Naive thymus-derived CD8-positive, alpha-beta T cell (primary cell): ENCODE measurements around the gene CTSH. TPM values are rescaled to one million over a fixed set of nuclear protein-coding genes. Genes with fewer than 3 reads are reported as not detected.
"Not testable (repeated sequence)": the region's sequence is repeated elsewhere in the genome, so short reads cannot be mapped to it uniquely, and the experiment has no call there.

ENCODE experiments used
- ATAC-seq, 2 donors: fragments of 150-1000 bp; cut with Tn5 transposase in 1 of 2; sonication (Bioruptor Pico), chemical (Tn5 transposase) in 1 of 2; 1 replicate in 1 of 2; 2 replicates in 1 of 2; pipeline ENCODE4 v1.10.0; 2021; ENCODE audit warnings: mild to moderate bottlenecking in 2 of 2, moderate library complexity in 2 of 2
- POLR2A ChIA-PET: fragments of 350-600 bp; sonication (Branson Sonifier 250); formaldehyde crosslinking; loops from one replicate; lab custom pipeline; 2021; ENCODE audit warnings: antibody characterized with exemption; lab: Charles Lee
- DNase-seq, 10 donors: peaks; one replicate each; pipeline versions ENCODE4 v3.0.0 to v3.0.0-alpha.2; 2020 to 2022
- H3K27ac Mint-ChIP-seq, 10 donors: one replicate each; pipeline ENCODE4 v1.8.0; 2020 to 2022; ENCODE audit warnings: mild to moderate bottlenecking in 10 of 10, mixed read lengths in 10 of 10, moderate library complexity in 4 of 10, inconsistent platforms in 1 of 10
- H3K27me3 Mint-ChIP-seq, 5 donors: one replicate each; pipeline ENCODE4 v1.8.0; 2021 to 2022; ENCODE audit warnings: mixed read lengths in 5 of 5
- H3K36me3 Mint-ChIP-seq, 3 donors: one replicate each; pipeline ENCODE4 v1.8.0; 2020 to 2022; ENCODE audit warnings: mixed read lengths in 3 of 3, mild to moderate bottlenecking in 2 of 3, inconsistent platforms in 1 of 3
- H3K4me1 Mint-ChIP-seq, 4 donors: one replicate each; pipeline ENCODE4 v1.8.0; 2021 to 2022; ENCODE audit warnings: mixed read lengths in 4 of 4
- H3K4me3 Mint-ChIP-seq, 10 donors: one replicate each; pipeline ENCODE4 v1.8.0; 2020 to 2022; ENCODE audit warnings: mild to moderate bottlenecking in 10 of 10, mixed read lengths in 10 of 10, moderate library complexity in 6 of 10, inconsistent platforms in 1 of 10
- H3K9me3 Mint-ChIP-seq, 9 donors: one replicate each; pipeline ENCODE4 v1.8.0; 2020 to 2022; ENCODE audit warnings: mixed read lengths in 9 of 9, mild to moderate bottlenecking in 3 of 9, inconsistent platforms in 1 of 9, moderate library complexity in 1 of 9
- polyA plus RNA-seq, 3 donors: library from polyadenylated mRNA; unstranded; fragments of 300-500 nt; fragmentation: Illumina TruSeq; gene quantifications; one replicate each; pipeline ENCODE4 v1.2.3, GENCODE V29; 2021
- total RNA-seq, 8 experiments: library from RNA in 2 of 8; stranded (reverse) in 2 of 8; gene quantifications; one replicate each; pipeline ENCODE4 v1.2.3 and lab custom pipeline; 2021 to 2026

CTSH gene
- total and polyA plus RNA-seq, 5 experiments from 2014 or later, result 3.6 to 7.9 (median 5.8) TPM

GRCh38 chr15:78879517-78880241 is 65.2 kb downstream of the CTSH start:
- Mint-ChIP-seq H3K36me3 (peaks cover 0 to 72% (median 6%) of the 10 kb centered on the region in 3 donors), H3K27me3 (no peaks in the 10 kb centered on the region), H3K4me3 (peak overlapping the region in 9 of 10 donors; percentile 26 to 75 (median 50)), H3K4me1 (peaks cover 24 to 92% (median 76%) of the 10 kb centered on the region in 4 donors), H3K27ac (peak overlapping the region in 5 of 10 donors; percentile 7 to 77 (median 49)), H3K9me3 (no peaks in the 10 kb centered on the region)
- no peak for DNase-seq
- POLR2A ChIA-PET, result no interaction called here
- ATAC-seq, result no peak

GRCh38 chr15:78878356-78878755 is 66.5 kb downstream of the CTSH start:
- H3K4me3 Mint-ChIP-seq, result peak overlapping the region; percentile 16 to 100 (median 74)
- no peak for DNase-seq
- peak overlapping the region in 3 of 10 donors; percentile 33 to 85 (median 76) for H3K27ac Mint-ChIP-seq
- H3K9me3 Mint-ChIP-seq, result no peaks in the 10 kb centered on the region
- no peaks in the 10 kb centered on the region for H3K27me3 Mint-ChIP-seq
- peaks cover 0 to 60% (median 3%) of the 10 kb centered on the region in 3 donors for H3K36me3 Mint-ChIP-seq
- no peak for ATAC-seq
- POLR2A ChIA-PET, result no interaction called here
- peaks cover 32 to 90% (median 75%) of the 10 kb centered on the region in 4 donors for H3K4me1 Mint-ChIP-seq

- not testable (repeated sequence) for DNase-seq, ATAC-seq, H3K27me3 Mint-ChIP-seq, H3K9me3 Mint-ChIP-seq
- POLR2A ChIA-PET, result interaction anchor here (0.5 to 1.2 kb wide), 2 partner anchors 23 to 51 kb away, joined by 4 to 12 read pairs; no protein-coding TSS in a partner anchor
- Mint-ChIP-seq H3K4me3 (peak overlapping the region; percentile 45 to 100 (median 86)), H3K27ac (peak overlapping the region in 2 of 10 donors; percentile 51 to 66), H3K4me1 (peaks cover 35 to 81% (median 67%) of the 10 kb centered on the region in 4 donors), H3K36me3 (peaks cover 4 to 46% (median 6%) of the 10 kb centered on the region in 3 donors)
Observed at GRCh38 chr15:78876954-78877353, 67.9 kb downstream of the CTSH start.

- H3K9me3 Mint-ChIP-seq, result no peaks in the 10 kb centered on the region
- ATAC-seq, result no peak
- no peaks in the 10 kb centered on the region for H3K27me3 Mint-ChIP-seq
- peaks cover 4 to 30% (median 4%) of the 10 kb centered on the region in 3 donors for H3K36me3 Mint-ChIP-seq
- H3K4me3 Mint-ChIP-seq, result peak overlapping the region; percentile 93 to 100 (median 100)
- H3K4me1 Mint-ChIP-seq, result peaks cover 31 to 65% (median 55%) of the 10 kb centered on the region in 4 donors
- H3K27ac Mint-ChIP-seq, result peak overlapping the region in 9 of 10 donors; percentile 46 to 100 (median 100)
- DNase-seq, result no peak
- POLR2A ChIA-PET, result interaction anchor here (2.2 to 2.8 kb wide), 2 partner anchors 9 to 45 kb away, joined by 13 to 16 read pairs; no protein-coding TSS in a partner anchor
Observed at GRCh38 chr15:78875107-78875914, 69.5 kb downstream of the CTSH start.

- peak overlapping the region; percentile 93 to 100 (median 100) for H3K4me3 Mint-ChIP-seq
- no peaks in the 10 kb centered on the region for H3K9me3 Mint-ChIP-seq
- H3K4me1 Mint-ChIP-seq, result peaks cover 30 to 52% (median 46%) of the 10 kb centered on the region in 4 donors
- no peaks in the 10 kb centered on the region for H3K27me3 Mint-ChIP-seq
- peak in 9 of 10 donors; percentile 32 to 76 (median 56) for DNase-seq
- peak overlapping the region; percentile 99 to 100 (median 100) for H3K27ac Mint-ChIP-seq
- ATAC-seq, result peak in 1 of 2 donors; percentile 4
- POLR2A ChIA-PET, result interaction anchor here (0.7 to 3.3 kb wide), 10 partner anchors 10 to 1894 kb away, joined by 3 to 23 read pairs (median 4); partner anchors contain the start of gene IREB2
- peaks cover 4 to 17% (median 4%) of the 10 kb centered on the region in 3 donors for H3K36me3 Mint-ChIP-seq
Observed at GRCh38 chr15:78873793-78874765, 70.8 kb downstream of the CTSH start.

- ATAC-seq, result peak; percentile 74 to 77
- Mint-ChIP-seq H3K4me3 (peak overlapping the region; percentile 93 to 100 (median 100)), H3K27ac (peak overlapping the region; percentile 99 to 100 (median 100)), H3K27me3 (no peaks in the 10 kb centered on the region), H3K4me1 (peaks cover 28 to 43% (median 41%) of the 10 kb centered on the region in 4 donors), H3K9me3 (no peaks in the 10 kb centered on the region), H3K36me3 (peaks cover 4 to 11% (median 4%) of the 10 kb centered on the region in 3 donors)
- POLR2A ChIA-PET, result interaction anchor here (0.7 to 3.3 kb wide), 12 partner anchors 11 to 574 kb away, joined by 3 to 23 read pairs (median 4); partner anchors contain the start of genes IREB2, PSMA4 and SKIC8
- DNase-seq, result peak; percentile 77 to 95 (median 90)
Observed at GRCh38 chr15:78872972-78873792, 71.7 kb downstream of the CTSH start.

GRCh38 chr15:78872155-78872971 is 72.5 kb downstream of the CTSH start, which contains the start of gene MORF4L1:
TSS of gene MORF4L1 (plus strand) at chr15:78872890. CDS start at chr15:78873018, 128 bp downstream.
- ATAC-seq (peak; percentile 78 to 80), DNase-seq (peak in 9 of 10 donors; percentile 94 to 98 (median 97))
- Mint-ChIP-seq H3K4me1 (peaks cover 22 to 35% (median 32%) of the 10 kb centered on the region in 4 donors), H3K27me3 (no peaks in the 10 kb centered on the region), H3K27ac (peak within 1 kb of the TSS; percentile 99 to 100 (median 100)), H3K36me3 (peaks cover 3 to 4% (median 4%) of the 10 kb centered on the region in 3 donors), H3K4me3 (peak within 1 kb of the TSS; percentile 93 to 100 (median 100)), H3K9me3 (no peaks in the 10 kb centered on the region)
- POLR2A ChIA-PET, result interaction anchor here (0.7 to 3.3 kb wide), 10 partner anchors 10 to 573 kb away, joined by 3 to 23 read pairs (median 4); partner anchors contain the start of genes IREB2, PSMA4 and SKIC8

GRCh38 chr15:78871483-78872127 is 73.2 kb downstream of the CTSH start:
- POLR2A ChIA-PET, result interaction anchor here (0.6 to 3.3 kb wide), 7 partner anchors 8 to 331 kb away, joined by 3 to 23 read pairs (median 3); partner anchors contain the start of gene PSMA4
- H3K9me3 Mint-ChIP-seq, ATAC-seq, H3K27me3 Mint-ChIP-seq, DNase-seq, H3K36me3 Mint-ChIP-seq: not testable (repeated sequence)
- Mint-ChIP-seq H3K4me1 (peaks cover 22 to 29% (median 27%) of the 10 kb centered on the region in 4 donors), H3K4me3 (peak overlapping the region; percentile 7 to 97 (median 75)), H3K27ac (peak overlapping the region in 8 of 10 donors; percentile 38 to 100 (median 68))
